Keratinocyte (primary cell): ENCODE measurements around the gene SYNJ2. TPM values are rescaled to one million over a fixed set of nuclear protein-coding genes. Genes with fewer than 3 reads are reported as not detected.

Source experiments
- DNase-seq: peaks from one replicate; pipeline ENCODE4 v3.0.0-alpha.2; 2011; ENCODE audit warnings: low read depth, missing footprints, low spot score
- FAIRE-seq: peaks from 2 replicates; lab custom pipeline; 2011; peaks lifted over from hg19 to GRCh38; lab: Jason Lieb, UNC
- H2AFZ ChIP-seq: 2 replicates; pipeline ENCODE4 v1.6.0; 2012; ENCODE audit warnings: low read length, control low read depth, inconsistent platforms; ENCODE audit not compliant: control insufficient read depth
- H3K27ac ChIP-seq: 2 replicates; pipeline ENCODE4 v1.5.1; 2011; ENCODE audit warnings: low read length; ENCODE audit not compliant: control insufficient read depth, insufficient read depth
- H3K27me3 ChIP-seq: 3 replicates; pipeline ENCODE4 v1.6.0; 2011; ENCODE audit warnings: low read length; ENCODE audit not compliant: control insufficient read depth, insufficient read depth; ENCODE audit errors: extremely low read depth
- H3K36me3 ChIP-seq, 2 experiments: 2 replicates in 1 of 2; 3 replicates in 1 of 2; pipeline ENCODE4 v1.5.1; 2011; ENCODE audit warnings: low read length in 2 of 2, mild to moderate bottlenecking in 1 of 2; ENCODE audit not compliant: control insufficient read depth in 2 of 2, insufficient read depth in 2 of 2; ENCODE audit errors: extremely low read depth in 1 of 2
- H3K4me1 ChIP-seq: 3 replicates; pipeline ENCODE4 v1.5.1; 2011; ENCODE audit warnings: low read length; ENCODE audit not compliant: control insufficient read depth, insufficient read depth; ENCODE audit errors: extremely low read depth
- H3K4me2 ChIP-seq: 3 replicates; pipeline ENCODE4 v1.6.0; 2011; ENCODE audit warnings: low read depth, low read length; ENCODE audit not compliant: control insufficient read depth, insufficient read depth; ENCODE audit errors: extremely low read depth
- H3K4me3 ChIP-seq, 3 experiments: fragments of 200-600 bp in 1 of 3; sonication (generic) in 1 of 3; 2 replicates in 2 of 3; 3 replicates in 1 of 3; pipeline ENCODE4 v1.5.1; 2011 to 2016; ENCODE audit warnings: low read length in 3 of 3, mild to moderate bottlenecking in 3 of 3, control low read depth in 2 of 3, inconsistent platforms in 1 of 3, low read depth in 1 of 3, mixed read lengths in 1 of 3, mixed run types in 1 of 3, moderate library complexity in 1 of 3; ENCODE audit not compliant: control insufficient read depth in 2 of 3, insufficient read depth in 2 of 3; ENCODE audit errors: extremely low read depth in 1 of 3
- H3K79me2 ChIP-seq: 2 replicates; pipeline ENCODE4 v1.6.0; 2012; ENCODE audit warnings: low read length; ENCODE audit not compliant: control insufficient read depth, insufficient read depth
- H3K9ac ChIP-seq: 3 replicates; pipeline ENCODE4 v1.6.0; 2011; ENCODE audit warnings: low read length; ENCODE audit not compliant: control insufficient read depth, insufficient read depth; ENCODE audit errors: extremely low read depth
- H3K9me1 ChIP-seq: 3 replicates; pipeline ENCODE4 v1.6.0; 2011; ENCODE audit warnings: low read length; ENCODE audit not compliant: control insufficient read depth, insufficient read depth; ENCODE audit errors: extremely low read depth
- H3K9me3 ChIP-seq: 2 replicates; pipeline ENCODE4 v1.5.1; 2012; ENCODE audit warnings: low read depth, low read length; ENCODE audit not compliant: control insufficient read depth
- H4K20me1 ChIP-seq: 3 replicates; pipeline ENCODE4 v1.6.0; 2011; ENCODE audit warnings: low read length; ENCODE audit not compliant: control insufficient read depth, insufficient read depth; ENCODE audit errors: extremely low read depth
- EZH2 ChIP-seq: IDR thresholded peaks from one replicate; pipeline ENCODE4 v1.6.1; 2012; ENCODE audit warnings: inconsistent platforms, mild to moderate bottlenecking, low read length, moderate library complexity
- dilution Hi-C: fragments of 300-500 bp; cut with MboI; formaldehyde crosslinking; loops from one replicate; pipeline ENCODE4 v1.7.0; 2020; ENCODE audit warnings: low sequenced_read_pairs; ENCODE audit not compliant: extremely low pct_ligation_motif_present
- polyA plus RNA-seq, 5 experiments: library from polyadenylated mRNA; depleted of rRNA in 3 of 5; stranded (reverse) in 3 of 5; stranded (forward) in 1 of 5; unstranded in 1 of 5; fragments of >200 nt; gene quantifications; 1 replicate in 1 of 5; 2 replicates in 3 of 5; 3 replicates in 1 of 5; pipeline versions ENCODE4 v1.2.1 to v1.2.3, GENCODE V29; 2011 to 2012; ENCODE audit warnings: missing spikeins in 2 of 5, low read depth in 1 of 5, low replicate concordance in 1 of 5
- TF ChIP-seq, protein P1 (sequence below), 3 experiments: IDR thresholded peaks in 1 of 3; conservative IDR thresholded peaks in 1 of 3; optimal IDR thresholded peaks in 1 of 3; 2 replicates in 2 of 3; 3 replicates in 1 of 3; pipeline versions ENCODE3 to v1.5.1; 2011; ENCODE audit warnings: low read length in 3 of 3, mild to moderate bottlenecking in 3 of 3, moderate library complexity in 2 of 3, control low read depth in 1 of 3, inconsistent platforms in 1 of 3; ENCODE audit not compliant: insufficient read depth in 2 of 3; ENCODE audit errors: extremely low read depth in 1 of 3

Gene SYNJ2
- polyA plus RNA-seq, 1 donor (not counting 4 experiments of a cell fraction or from before 2014, with no cell fraction given) = 8.6 TPM

GRCh38 chr6:158071121-158072082 lies 89.7 kb downstream of the SYNJ2 start:
- Histone ChIP-seq H3K9me3 (no peaks in the 10 kb centered on the region), H3K27ac (no peak overlapping the region), H3K4me2 (no peak overlapping the region), H3K27me3 (no peaks in the 10 kb centered on the region), H3K4me1 (peaks cover 29% of the 10 kb centered on the region), H3K4me3 (no peak overlapping the region), H2AFZ (no peak overlapping the region), H3K36me3 (peaks cover 7 to 22% of the 10 kb centered on the region in 2 experiments), H3K9me1 (no peaks in the 10 kb centered on the region), H3K9ac (no peak overlapping the region), H4K20me1 (no peaks in the 10 kb centered on the region), H3K79me2 (no peaks in the 10 kb centered on the region)
- TF ChIP-seq EZH2 = no peak
- TF ChIP-seq, protein P1, sequence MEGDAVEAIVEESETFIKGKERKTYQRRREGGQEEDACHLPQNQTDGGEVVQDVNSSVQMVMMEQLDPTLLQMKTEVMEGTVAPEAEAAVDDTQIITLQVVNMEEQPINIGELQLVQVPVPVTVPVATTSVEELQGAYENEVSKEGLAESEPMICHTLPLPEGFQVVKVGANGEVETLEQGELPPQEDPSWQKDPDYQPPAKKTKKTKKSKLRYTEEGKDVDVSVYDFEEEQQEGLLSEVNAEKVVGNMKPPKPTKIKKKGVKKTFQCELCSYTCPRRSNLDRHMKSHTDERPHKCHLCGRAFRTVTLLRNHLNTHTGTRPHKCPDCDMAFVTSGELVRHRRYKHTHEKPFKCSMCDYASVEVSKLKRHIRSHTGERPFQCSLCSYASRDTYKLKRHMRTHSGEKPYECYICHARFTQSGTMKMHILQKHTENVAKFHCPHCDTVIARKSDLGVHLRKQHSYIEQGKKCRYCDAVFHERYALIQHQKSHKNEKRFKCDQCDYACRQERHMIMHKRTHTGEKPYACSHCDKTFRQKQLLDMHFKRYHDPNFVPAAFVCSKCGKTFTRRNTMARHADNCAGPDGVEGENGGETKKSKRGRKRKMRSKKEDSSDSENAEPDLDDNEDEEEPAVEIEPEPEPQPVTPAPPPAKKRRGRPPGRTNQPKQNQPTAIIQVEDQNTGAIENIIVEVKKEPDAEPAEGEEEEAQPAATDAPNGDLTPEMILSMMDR (optimal IDR thresholded peaks at IDR 0.05 in 1 of 3, IDR thresholded peaks at IDR 0.05 in 1 of 3, conservative IDR thresholded peaks at IDR 0.05 in 1 of 3; ENCODE audit: extremely low read depth in 1 of 3, insufficient read depth in 2 of 3, low read length in 3 of 3) = no peak
- dilution Hi-C loops = no loop called here
- DNase-seq = no peak
- no peak for FAIRE-seq

DNA sequence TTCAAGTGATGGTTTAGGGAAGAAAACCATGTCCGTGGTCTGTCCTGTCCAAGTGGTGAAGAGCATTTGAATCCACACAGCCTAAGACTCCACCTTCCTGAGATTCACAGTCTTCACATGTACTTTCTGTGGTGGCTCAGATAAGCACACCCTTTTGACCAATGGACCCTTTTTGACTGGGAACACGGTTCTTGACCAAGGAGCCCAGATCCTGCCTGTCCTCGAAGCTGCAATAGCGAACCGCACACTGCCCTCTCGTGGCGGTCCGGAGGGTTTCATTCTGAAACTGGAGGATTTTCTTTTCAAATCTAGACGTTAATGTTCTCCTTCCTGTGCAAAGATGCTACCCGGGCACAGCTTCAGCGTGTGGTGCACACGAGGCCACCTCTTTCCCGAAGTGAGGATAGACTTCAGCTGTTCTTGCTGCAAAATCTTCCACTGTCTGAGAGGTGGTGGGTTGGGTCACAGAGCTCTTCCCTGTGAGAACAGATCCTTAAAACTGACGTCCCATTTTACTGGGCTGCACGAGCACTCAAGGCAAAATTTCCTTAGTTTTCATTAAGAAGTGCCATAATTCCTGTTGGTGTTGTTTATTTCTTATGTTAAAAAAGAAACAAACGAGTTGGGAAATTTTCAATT lies 90.5 kb downstream of the SYNJ2 start:
- peak overlapping the region; percentile 9 for H2AFZ ChIP-seq
- H3K79me2 ChIP-seq = no peaks in the 10 kb centered on the region
- no peaks in the 10 kb centered on the region for H3K9me1 ChIP-seq
- no peak overlapping the region for H3K4me2 ChIP-seq
- no peaks in the 10 kb centered on the region for H4K20me1 ChIP-seq
- no peak overlapping the region for H3K4me3 ChIP-seq
- DNase-seq (no peak), FAIRE-seq (peak; percentile 87)
- H3K36me3 ChIP-seq = peaks cover 7 to 22% of the 10 kb centered on the region in 2 experiments
- no peaks in the 10 kb centered on the region for H3K9me3 ChIP-seq
- H3K4me1 ChIP-seq = peaks cover 29% of the 10 kb centered on the region
- H3K27me3 ChIP-seq = no peaks in the 10 kb centered on the region
- H3K27ac ChIP-seq = no peak overlapping the region
- no peak for TF ChIP-seq EZH2
- TF ChIP-seq, protein P1 (optimal IDR thresholded peaks at IDR 0.05 in 1 of 3, IDR thresholded peaks at IDR 0.05 in 1 of 3, conservative IDR thresholded peaks at IDR 0.05 in 1 of 3; ENCODE audit: extremely low read depth in 1 of 3, insufficient read depth in 2 of 3, low read length in 3 of 3) = peak; percentile 83 to 92 (median 87)
- dilution Hi-C loops = no loop called here
- H3K9ac ChIP-seq = no peak overlapping the region
